ENCODE measurements around the gene FBXO3. TPM values are rescaled to one million over a fixed set of nuclear protein-coding genes. Genes with fewer than 3 reads are reported as not detected.

Gene FBXO3
- total and polyA plus RNA-seq, 2 donors from 2014 or later = 27.5 to 40.4 TPM

DNA sequence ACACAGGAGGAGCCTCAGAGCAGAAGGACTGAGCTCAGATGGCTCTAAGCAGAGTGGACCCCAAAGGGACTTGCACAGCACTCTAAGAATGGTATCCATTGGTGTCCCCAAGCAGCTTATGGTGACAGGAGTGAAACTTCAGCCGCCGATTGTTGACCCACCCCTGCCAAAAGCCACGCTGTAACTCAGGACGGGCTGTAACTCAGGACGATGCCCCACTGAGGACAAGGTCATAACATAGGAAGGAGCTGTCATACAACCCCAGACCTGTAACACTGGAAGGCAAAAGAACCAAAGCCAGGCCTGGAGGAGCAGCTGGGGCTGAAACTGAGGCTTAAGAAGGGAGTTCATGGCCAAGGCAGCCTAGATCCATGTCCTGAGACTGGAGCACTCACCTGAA is 52.3 kb downstream of the FBXO3 start:
- no peak for DNase-seq
- Histone ChIP-seq H3K9me3 (ENCODE audit: control insufficient read depth in 2 of 3, insufficient read depth in 1 of 3, low read length in 3 of 3) (no peaks in the 10 kb centered on the region), H3K9ac (ENCODE audit: low read length in 3 of 3) (peak overlapping the region in 1 of 3 donors; percentile 27), H3K4me1 (ENCODE audit: control insufficient read depth in 2 of 3, insufficient read depth in 2 of 3, low read depth in 1 of 3, low read length in 3 of 3) (peaks cover 3 to 43% (median 38%) of the 10 kb centered on the region in 3 donors), H3K36me3 (ENCODE audit: control insufficient read depth in 2 of 3, insufficient read depth in 3 of 3, low read length in 3 of 3) (peaks cover 0 to 35% (median 19%) of the 10 kb centered on the region in 3 donors), H3K4me3 (ENCODE audit: low read length in 3 of 3) (no peak overlapping the region), H3K27me3 (ENCODE audit: control insufficient read depth, insufficient read depth, low read length) (no peaks in the 10 kb centered on the region), H3K27ac (ENCODE audit: low read depth in 2 of 2, low read length in 2 of 2) (peak overlapping the region; percentile 94 to 96)
- FAIRE-seq = no peak
- TF ChIP-seq, protein P1, sequence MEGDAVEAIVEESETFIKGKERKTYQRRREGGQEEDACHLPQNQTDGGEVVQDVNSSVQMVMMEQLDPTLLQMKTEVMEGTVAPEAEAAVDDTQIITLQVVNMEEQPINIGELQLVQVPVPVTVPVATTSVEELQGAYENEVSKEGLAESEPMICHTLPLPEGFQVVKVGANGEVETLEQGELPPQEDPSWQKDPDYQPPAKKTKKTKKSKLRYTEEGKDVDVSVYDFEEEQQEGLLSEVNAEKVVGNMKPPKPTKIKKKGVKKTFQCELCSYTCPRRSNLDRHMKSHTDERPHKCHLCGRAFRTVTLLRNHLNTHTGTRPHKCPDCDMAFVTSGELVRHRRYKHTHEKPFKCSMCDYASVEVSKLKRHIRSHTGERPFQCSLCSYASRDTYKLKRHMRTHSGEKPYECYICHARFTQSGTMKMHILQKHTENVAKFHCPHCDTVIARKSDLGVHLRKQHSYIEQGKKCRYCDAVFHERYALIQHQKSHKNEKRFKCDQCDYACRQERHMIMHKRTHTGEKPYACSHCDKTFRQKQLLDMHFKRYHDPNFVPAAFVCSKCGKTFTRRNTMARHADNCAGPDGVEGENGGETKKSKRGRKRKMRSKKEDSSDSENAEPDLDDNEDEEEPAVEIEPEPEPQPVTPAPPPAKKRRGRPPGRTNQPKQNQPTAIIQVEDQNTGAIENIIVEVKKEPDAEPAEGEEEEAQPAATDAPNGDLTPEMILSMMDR (IDR thresholded peaks at IDR 0.05; ENCODE audit: borderline replicate concordance, extremely low read depth, insufficient read depth) = no peak
- intact Hi-C loops (cut with DNase I) = no loop called here

DNA sequence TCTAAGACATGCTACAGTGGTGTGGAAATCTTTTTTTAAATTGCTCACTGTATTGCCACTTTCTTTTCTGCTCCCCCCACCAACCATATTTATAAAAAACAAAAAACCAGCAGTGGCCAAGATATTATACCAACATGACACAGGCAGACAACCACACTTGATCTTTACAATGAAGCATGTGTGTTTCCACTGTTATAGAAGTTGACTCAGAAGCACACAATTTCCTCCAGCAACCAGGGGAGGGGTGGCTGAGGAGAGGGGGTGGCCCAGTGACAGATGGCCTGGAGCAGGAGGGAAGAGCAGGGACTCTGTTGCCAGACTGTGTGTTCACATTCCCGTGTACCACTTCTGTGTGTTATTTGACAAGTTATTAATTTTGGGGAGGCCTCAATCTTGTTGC is 52.9 kb downstream of the FBXO3 start:
- peak overlapping the region; percentile 94 to 96 for H3K27ac ChIP-seq (ENCODE audit: low read depth in 2 of 2, low read length in 2 of 2)
- no peak for FAIRE-seq
- no peak for DNase-seq
- H3K4me3 ChIP-seq (ENCODE audit: low read length in 3 of 3) = no peak overlapping the region
- intact Hi-C loops (cut with DNase I) = no loop called here
- no peak overlapping the region for H3K9ac ChIP-seq (ENCODE audit: low read length in 3 of 3)
- H3K9me3 ChIP-seq (ENCODE audit: control insufficient read depth in 2 of 3, insufficient read depth in 1 of 3, low read length in 3 of 3) = no peaks in the 10 kb centered on the region
- H3K4me1 ChIP-seq (ENCODE audit: control insufficient read depth in 2 of 3, insufficient read depth in 2 of 3, low read depth in 1 of 3, low read length in 3 of 3) = peaks cover 3 to 48% (median 41%) of the 10 kb centered on the region in 3 donors
- H3K27me3 ChIP-seq (ENCODE audit: control insufficient read depth, insufficient read depth, low read length) = no peaks in the 10 kb centered on the region
- TF ChIP-seq, protein P1 (IDR thresholded peaks at IDR 0.05; ENCODE audit: borderline replicate concordance, extremely low read depth, insufficient read depth) = no peak
- H3K36me3 ChIP-seq (ENCODE audit: control insufficient read depth in 2 of 3, insufficient read depth in 3 of 3, low read length in 3 of 3) = peaks cover 0 to 40% (median 25%) of the 10 kb centered on the region in 3 donors

DNA sequence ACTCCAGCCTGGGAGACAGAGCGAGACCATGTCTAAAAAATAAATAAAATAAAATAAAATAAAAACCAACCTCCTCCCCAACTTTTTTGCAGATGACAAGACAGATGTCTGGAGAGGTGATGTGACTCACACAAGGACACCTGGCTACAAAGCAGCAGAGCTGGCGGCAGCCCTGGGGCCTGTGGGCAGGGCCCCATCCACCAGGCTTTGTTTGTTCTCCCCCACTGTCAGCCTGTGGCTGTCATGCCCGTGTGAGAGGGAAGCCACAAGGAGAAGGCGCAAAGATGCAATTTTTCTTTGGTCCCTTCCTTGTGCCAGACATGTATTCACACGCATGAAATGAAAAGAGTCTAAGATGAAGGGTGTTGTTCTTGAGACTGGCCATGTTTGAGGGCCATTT is 54.7 kb downstream of the FBXO3 start:
- Histone ChIP-seq H3K36me3 (ENCODE audit: control insufficient read depth in 2 of 3, insufficient read depth in 3 of 3, low read length in 3 of 3) (peaks cover 0 to 49% (median 25%) of the 10 kb centered on the region in 3 donors), H3K27ac (ENCODE audit: low read depth in 2 of 2, low read length in 2 of 2) (no peak overlapping the region), H3K4me3 (ENCODE audit: low read length in 3 of 3) (no peak overlapping the region), H3K9ac (ENCODE audit: low read length in 3 of 3) (no peak overlapping the region), H3K27me3 (ENCODE audit: control insufficient read depth, insufficient read depth, low read length) (no peaks in the 10 kb centered on the region), H3K4me1 (ENCODE audit: control insufficient read depth in 2 of 3, insufficient read depth in 2 of 3, low read depth in 1 of 3, low read length in 3 of 3) (peaks cover 3 to 39% (median 35%) of the 10 kb centered on the region in 3 donors), H3K9me3 (ENCODE audit: control insufficient read depth in 2 of 3, insufficient read depth in 1 of 3, low read length in 3 of 3) (no peaks in the 10 kb centered on the region)
- FAIRE-seq = no peak
- TF ChIP-seq, protein P1 (IDR thresholded peaks at IDR 0.05; ENCODE audit: borderline replicate concordance, extremely low read depth, insufficient read depth) = no peak
- intact Hi-C loops (cut with DNase I) = no loop called here
- DNase-seq = no peak

DNA sequence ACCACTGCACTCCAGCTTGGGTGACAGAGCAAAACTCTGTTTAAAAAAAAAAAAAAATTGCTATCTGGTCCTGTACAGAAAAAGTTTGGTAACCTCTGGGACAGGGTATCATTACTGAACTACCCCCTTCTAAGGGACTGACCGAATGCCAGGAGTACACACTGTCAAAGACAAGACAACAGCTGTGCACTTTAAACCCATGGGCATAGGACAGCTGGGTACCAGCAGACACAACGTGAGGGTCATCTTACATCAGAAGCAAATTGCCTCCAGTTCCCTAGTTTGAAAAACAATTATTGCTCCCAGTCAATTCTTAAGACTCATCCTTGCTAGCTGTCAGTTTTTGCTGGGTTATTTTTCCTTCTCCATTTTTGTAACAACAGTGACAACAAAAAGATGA is 55.9 kb downstream of the FBXO3 start:
- H3K9me3 ChIP-seq (ENCODE audit: control insufficient read depth in 2 of 3, insufficient read depth in 1 of 3, low read length in 3 of 3) = no peaks in the 10 kb centered on the region
- H3K36me3 ChIP-seq (ENCODE audit: control insufficient read depth in 2 of 3, insufficient read depth in 3 of 3, low read length in 3 of 3) = peaks cover 0 to 49% (median 28%) of the 10 kb centered on the region in 3 donors
- H3K9ac ChIP-seq (ENCODE audit: low read length in 3 of 3) = no peak overlapping the region
- DNase-seq (no peak), FAIRE-seq (no peak)
- H3K27me3 ChIP-seq (ENCODE audit: control insufficient read depth, insufficient read depth, low read length) = no peaks in the 10 kb centered on the region
- no peak overlapping the region for H3K27ac ChIP-seq (ENCODE audit: low read depth in 2 of 2, low read length in 2 of 2)
- no peak overlapping the region for H3K4me3 ChIP-seq (ENCODE audit: low read length in 3 of 3)
- TF ChIP-seq, protein P1 (IDR thresholded peaks at IDR 0.05; ENCODE audit: borderline replicate concordance, extremely low read depth, insufficient read depth) = no peak
- H3K4me1 ChIP-seq (ENCODE audit: control insufficient read depth in 2 of 3, insufficient read depth in 2 of 3, low read depth in 1 of 3, low read length in 3 of 3) = peaks cover 0 to 35% (median 27%) of the 10 kb centered on the region in 3 donors
- intact Hi-C loops (cut with DNase I) = no loop called here

Measured in kidney (tissue), 14 donors.